Duodenal mucosa (tissue), 2 donors: ENCODE results near the gene ZNF441.

Source experiments
- H3K27ac ChIP-seq: one replicate; pipeline ENCODE4 v1.7.0; 2013; ENCODE audit warnings: low read depth, low read length
- H3K27me3 ChIP-seq, 2 donors: one replicate each; pipeline ENCODE4 v1.7.0; 2013; ENCODE audit warnings: low read length in 2 of 2, control low read depth in 1 of 2; ENCODE audit not compliant: insufficient read depth in 2 of 2, control insufficient read depth in 1 of 2
- H3K36me3 ChIP-seq, 2 donors: one replicate each; pipeline ENCODE4 v1.7.0; 2013; ENCODE audit warnings: low read length in 2 of 2, control low read depth in 1 of 2; ENCODE audit not compliant: insufficient read depth in 2 of 2, control insufficient read depth in 1 of 2
- H3K4me1 ChIP-seq, 2 donors: one replicate each; pipeline ENCODE4 v1.7.0; 2013; ENCODE audit warnings: low read length in 2 of 2, control low read depth in 1 of 2; ENCODE audit not compliant: insufficient read depth in 2 of 2, control insufficient read depth in 1 of 2
- H3K4me3 ChIP-seq, 2 donors: one replicate each; pipeline ENCODE4 v1.7.0; 2013; ENCODE audit warnings: low read length in 2 of 2, low read depth in 1 of 2
- H3K9ac ChIP-seq, 2 donors: one replicate each; pipeline ENCODE4 v1.7.0; 2013; ENCODE audit warnings: low read length in 2 of 2, low read depth in 1 of 2
- H3K9me3 ChIP-seq, 2 donors: one replicate each; pipeline ENCODE4 v1.7.0; 2013; ENCODE audit warnings: low read length in 2 of 2, control low read depth in 1 of 2; ENCODE audit not compliant: control insufficient read depth in 1 of 2

ZNF441 gene

GRCh38 chr19:11832253-11832912, 65.6 kb downstream of the ZNF441 start:
- Histone ChIP-seq H3K4me1 (no peaks in the 10 kb centered on the region), H3K4me3 (peak overlapping the region; percentile 26 to 57), H3K9ac (no peak overlapping the region), H3K27ac (no peak overlapping the region), H3K9me3 (peaks cover 66 to 76% of the 10 kb centered on the region in 2 donors), H3K27me3 (no peaks in the 10 kb centered on the region), H3K36me3 (peaks cover 27 to 61% of the 10 kb centered on the region in 2 donors)

- Histone ChIP-seq H3K9ac (no peak overlapping the region), H3K27me3 (no peaks in the 10 kb centered on the region), H3K9me3 (peaks cover 63 to 67% of the 10 kb centered on the region in 2 donors)
These were observed 66.7 kb downstream of the ZNF441 start for GRCh38 chr19:11833541-11833940.

More at GRCh38 chr19:11833541-11833940, 66.7 kb downstream of the ZNF441 start:
- no peak overlapping the region for H3K27ac ChIP-seq
- H3K36me3 ChIP-seq = peaks cover 27 to 54% of the 10 kb centered on the region in 2 donors
- H3K4me3 ChIP-seq = peak overlapping the region in 1 of 2 donors; percentile 3
- no peaks in the 10 kb centered on the region for H3K4me1 ChIP-seq
